CD4-positive, alpha-beta T cell (primary cell): ENCODE measurements around the gene PARVB. TPM values are rescaled to one million over a fixed set of nuclear protein-coding genes. Genes with fewer than 3 reads are reported as not detected.

Experiments used
- ATAC-seq: fragments of 200-7000 bp; cut with Tn5 transposase; one replicate; pipeline ENCODE4 v1.10.0; 2022; ENCODE audit warnings: mild to moderate bottlenecking; ENCODE audit not compliant: poor library complexity
- CTCF ChIA-PET: fragments of 350-600 bp; sonication (Branson Sonifier 250); formaldehyde crosslinking; loops from one replicate; lab custom pipeline; 2021; ENCODE audit warnings: antibody characterized with exemption, inconsistent platforms; lab: Charles Lee
- POLR2A ChIA-PET: fragments of 350-600 bp; sonication (Branson Sonifier 250); formaldehyde crosslinking; loops from one replicate; lab custom pipeline; 2021; ENCODE audit warnings: antibody characterized with exemption, inconsistent platforms; lab: Charles Lee
- DNase-seq, 14 experiments: peaks; one replicate each; pipeline ENCODE4 v3.0.0-alpha.2; 2013 to 2020; ENCODE audit warnings: mixed read lengths in 2 of 14
- H3K27ac ChIP-seq, 2 donors: one replicate each; pipeline versions ENCODE4 v1.5.1 to v1.7.0; 2013; ENCODE audit warnings: low read length in 2 of 2, low read depth in 1 of 2, mild to moderate bottlenecking in 1 of 2
- H3K27me3 ChIP-seq, 2 experiments: 1 replicate in 1 of 2; 2 replicates in 1 of 2; pipeline versions ENCODE4 v1.6.1 to v1.7.0; 2013; ENCODE audit warnings: low read length in 2 of 2, control low read depth in 1 of 2, mild to moderate bottlenecking in 1 of 2, moderate library complexity in 1 of 2; ENCODE audit not compliant: insufficient read depth in 2 of 2, control insufficient read depth in 1 of 2
- H3K36me3 ChIP-seq: one replicate; pipeline ENCODE4 v1.6.1; 2013; ENCODE audit warnings: low read length, control low read depth; ENCODE audit not compliant: insufficient read depth
- H3K4me1 ChIP-seq: one replicate; pipeline ENCODE4 v1.6.1; 2013; ENCODE audit warnings: low read length, control low read depth; ENCODE audit not compliant: insufficient read depth
- H3K4me3 ChIP-seq: one replicate; pipeline ENCODE4 v1.5.1; 2013; ENCODE audit warnings: mild to moderate bottlenecking, low read length, moderate library complexity
- H3K9me3 ChIP-seq, 2 experiments: 1 replicate in 1 of 2; 2 replicates in 1 of 2; pipeline versions ENCODE4 v1.6.1 to v1.7.0; 2013; ENCODE audit warnings: low read length in 2 of 2, mild to moderate bottlenecking in 2 of 2, control low read depth in 1 of 2, moderate library complexity in 1 of 2; ENCODE audit not compliant: control insufficient read depth in 1 of 2, insufficient read depth in 1 of 2
- H3K27ac Mint-ChIP-seq: one replicate; pipeline ENCODE4 v1.8.0; 2020; ENCODE audit warnings: mixed read lengths
- H3K27me3 Mint-ChIP-seq: one replicate; pipeline ENCODE4 v1.8.0; 2021; ENCODE audit warnings: mixed read lengths
- H3K36me3 Mint-ChIP-seq: one replicate; pipeline ENCODE4 v1.8.0; 2021; ENCODE audit warnings: low read depth, mixed read lengths
- H3K4me1 Mint-ChIP-seq: one replicate; pipeline ENCODE4 v1.8.0; 2021; ENCODE audit warnings: low read depth, mixed read lengths
- H3K4me3 Mint-ChIP-seq: one replicate; pipeline ENCODE4 v1.8.0; 2020; ENCODE audit warnings: mild to moderate bottlenecking, mixed read lengths
- H3K9me3 Mint-ChIP-seq: one replicate; pipeline ENCODE4 v1.8.0; 2020; ENCODE audit warnings: mixed read lengths
- intact Hi-C, 2 experiments: fragments of 100-400 bp; cut with DNase I in 1 of 2; cut with micrococcal nuclease in 1 of 2; formaldehyde crosslinking; loops; one replicate each; pipeline versions ENCODE4 v1.15.1 to v1.9.0; 2023 to 2025; cut with DNase I, micrococcal nuclease
- total RNA-seq, 174 experiments: library from RNA in 2 of 174; stranded (reverse) in 2 of 174; gene quantifications; one replicate each; pipeline ENCODE4 v1.2.3 and lab custom pipeline; 2021 to 2026
- TF ChIP-seq, protein P1 (sequence below): fragments of 200-600 bp; IDR thresholded peaks from one replicate; pipeline ENCODE4 v1.8.0; 2022; ENCODE audit warnings: antibody characterized with exemption, mild to moderate bottlenecking

The PARVB gene
- total RNA-seq, 2 experiments from 2014 or later: 6.2 to 6.4 TPM

DNA sequence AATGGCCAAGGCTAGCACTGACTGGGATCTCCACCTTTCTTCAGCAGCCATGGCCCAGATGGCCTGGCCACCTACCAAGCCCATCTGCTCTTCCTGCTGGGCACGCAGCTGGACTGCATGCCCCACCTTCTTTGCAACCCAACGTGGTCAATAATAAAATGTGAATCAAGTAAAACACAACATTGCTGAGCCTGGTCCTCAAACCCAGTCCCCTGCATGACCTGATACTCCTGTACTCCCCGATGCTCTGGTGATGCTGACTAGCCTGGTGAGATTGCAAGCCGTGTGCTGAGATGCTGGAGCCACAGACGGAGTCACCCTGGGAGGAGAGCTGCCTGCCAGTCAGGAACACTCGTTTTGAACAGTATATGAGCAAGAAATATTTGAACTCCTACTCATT, 190.7 kb downstream of the PARVB start:
- intact Hi-C loops: loop anchor here in 1 of 2 experiments (5.0 kb wide), 1 partner anchor 92 kb away; no protein-coding TSS in a partner anchor
- H3K4me3 ChIP-seq: no peak overlapping the region
- CTCF ChIA-PET: no interaction called here
- H3K9me3 Mint-ChIP-seq: peaks cover 3% of the 10 kb centered on the region
- no peaks in the 10 kb centered on the region for H3K27me3 ChIP-seq
- TF ChIP-seq, protein P1, sequence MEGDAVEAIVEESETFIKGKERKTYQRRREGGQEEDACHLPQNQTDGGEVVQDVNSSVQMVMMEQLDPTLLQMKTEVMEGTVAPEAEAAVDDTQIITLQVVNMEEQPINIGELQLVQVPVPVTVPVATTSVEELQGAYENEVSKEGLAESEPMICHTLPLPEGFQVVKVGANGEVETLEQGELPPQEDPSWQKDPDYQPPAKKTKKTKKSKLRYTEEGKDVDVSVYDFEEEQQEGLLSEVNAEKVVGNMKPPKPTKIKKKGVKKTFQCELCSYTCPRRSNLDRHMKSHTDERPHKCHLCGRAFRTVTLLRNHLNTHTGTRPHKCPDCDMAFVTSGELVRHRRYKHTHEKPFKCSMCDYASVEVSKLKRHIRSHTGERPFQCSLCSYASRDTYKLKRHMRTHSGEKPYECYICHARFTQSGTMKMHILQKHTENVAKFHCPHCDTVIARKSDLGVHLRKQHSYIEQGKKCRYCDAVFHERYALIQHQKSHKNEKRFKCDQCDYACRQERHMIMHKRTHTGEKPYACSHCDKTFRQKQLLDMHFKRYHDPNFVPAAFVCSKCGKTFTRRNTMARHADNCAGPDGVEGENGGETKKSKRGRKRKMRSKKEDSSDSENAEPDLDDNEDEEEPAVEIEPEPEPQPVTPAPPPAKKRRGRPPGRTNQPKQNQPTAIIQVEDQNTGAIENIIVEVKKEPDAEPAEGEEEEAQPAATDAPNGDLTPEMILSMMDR: no peak
- ATAC-seq (no peak), DNase-seq (no peak)
- H3K27ac ChIP-seq: no peak overlapping the region
- POLR2A ChIA-PET: no interaction called here
- H3K27ac Mint-ChIP-seq: no peak overlapping the region
- H3K36me3 ChIP-seq: no peaks in the 10 kb centered on the region
- peaks cover 17% of the 10 kb centered on the region for H3K36me3 Mint-ChIP-seq
- H3K4me3 Mint-ChIP-seq: no peak overlapping the region
- H3K4me1 Mint-ChIP-seq: no peaks in the 10 kb centered on the region
- H3K4me1 ChIP-seq: no peaks in the 10 kb centered on the region
- H3K9me3 ChIP-seq: peaks cover 0 to 25% of the 10 kb centered on the region in 2 experiments
- no peaks in the 10 kb centered on the region for H3K27me3 Mint-ChIP-seq

DNA sequence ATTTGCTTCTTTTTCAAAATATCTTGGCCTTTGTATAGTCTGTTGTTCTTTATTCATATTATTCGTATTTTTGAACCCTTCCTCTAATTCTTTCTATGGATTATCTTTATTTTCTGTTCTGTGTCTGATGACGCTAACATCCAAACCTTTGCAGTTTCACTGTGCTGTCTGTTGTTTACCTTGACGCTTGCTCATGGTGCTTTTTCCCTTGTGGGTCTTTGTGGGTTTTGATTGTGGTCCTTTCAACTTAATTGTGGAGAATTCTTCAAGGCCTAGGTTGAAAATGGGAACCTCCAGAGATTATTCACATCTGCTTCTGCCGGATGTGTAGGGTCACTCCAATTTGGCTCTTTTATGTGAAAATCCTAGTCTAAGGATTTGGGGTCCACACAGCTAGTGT, 191.2 kb downstream of the PARVB start:
- no peaks in the 10 kb centered on the region for H3K27me3 Mint-ChIP-seq
- ChIA-PET POLR2A (no interaction called here), CTCF (no interaction called here)
- H3K36me3 Mint-ChIP-seq: peaks cover 12% of the 10 kb centered on the region
- H3K9me3 ChIP-seq: peaks cover 0 to 25% of the 10 kb centered on the region in 2 experiments
- intact Hi-C loops: loop anchor here in 1 of 2 experiments (5.0 kb wide), 1 partner anchor 93 kb away; no protein-coding TSS in a partner anchor
- no peaks in the 10 kb centered on the region for H3K36me3 ChIP-seq
- H3K4me3 Mint-ChIP-seq: no peak overlapping the region
- H3K9me3 Mint-ChIP-seq: no peaks in the 10 kb centered on the region
- no peak for ATAC-seq
- H3K4me3 ChIP-seq: no peak overlapping the region
- no peaks in the 10 kb centered on the region for H3K4me1 Mint-ChIP-seq
- H3K27ac ChIP-seq: no peak overlapping the region
- TF ChIP-seq, protein P1: no peak
- no peak for DNase-seq
- no peaks in the 10 kb centered on the region for H3K27me3 ChIP-seq
- no peaks in the 10 kb centered on the region for H3K4me1 ChIP-seq
- H3K27ac Mint-ChIP-seq: no peak overlapping the region

DNA sequence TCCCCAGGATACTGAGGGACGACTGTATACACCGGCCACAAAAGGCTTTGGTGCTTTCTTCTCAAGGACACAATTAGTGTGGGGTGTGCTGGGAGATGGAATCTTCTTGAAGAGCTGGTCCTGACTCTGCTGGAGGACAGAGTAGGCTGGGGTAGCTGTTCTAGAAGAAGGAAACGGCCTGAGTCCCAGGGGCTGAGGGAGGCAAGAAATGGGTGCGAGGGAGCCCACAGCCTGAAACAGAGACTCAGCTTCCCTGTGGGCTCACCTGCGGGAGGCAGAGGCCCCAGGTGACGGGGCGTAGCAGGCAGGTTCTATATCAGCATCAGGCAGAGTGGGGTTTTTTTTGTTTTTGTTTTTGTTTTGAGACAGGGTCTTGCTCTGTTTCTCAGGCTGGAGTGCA, 193.2 kb downstream of the PARVB start:
- Mint-ChIP-seq H3K4me3 (no peak overlapping the region), H3K4me1 (no peaks in the 10 kb centered on the region), H3K36me3 (no peaks in the 10 kb centered on the region), H3K27me3 (no peaks in the 10 kb centered on the region), H3K9me3 (no peaks in the 10 kb centered on the region), H3K27ac (no peak overlapping the region)
- Histone ChIP-seq H3K27ac (no peak overlapping the region), H3K27me3 (no peaks in the 10 kb centered on the region), H3K36me3 (no peaks in the 10 kb centered on the region), H3K9me3 (peaks cover 0 to 25% of the 10 kb centered on the region in 2 experiments), H3K4me3 (no peak overlapping the region), H3K4me1 (no peaks in the 10 kb centered on the region)
- intact Hi-C loops: loop anchor here in 1 of 2 experiments (5.0 kb wide), 1 partner anchor 95 kb away; no protein-coding TSS in a partner anchor
- DNase-seq (no peak), ATAC-seq (no peak)
- ChIA-PET POLR2A (no interaction called here), CTCF (no interaction called here)
- TF ChIP-seq, protein P1: no peak
